HEK293 (cell line): Measurements from ENCODE around the gene DAZAP1.

Experiments
- ELK4 ChIP-seq: IDR thresholded peaks from 2 replicates; pipeline ENCODE4 v1.6.1; 2011; ENCODE audit warnings: mild to moderate bottlenecking, low read depth, low read length, borderline replicate concordance
- KLF8 ChIP-seq: fragments of 450-650 bp; formaldehyde crosslinking; IDR thresholded peaks from 2 replicates; pipeline ENCODE4 v1.5.1; 2016; ENCODE audit warnings: missing biosample characterization, missing genetic modification characterization
- PRDM4 ChIP-seq: fragments of 450-650 bp; formaldehyde crosslinking; IDR thresholded peaks from 2 replicates; pipeline ENCODE4 v1.5.1; 2017; ENCODE audit warnings: missing biosample characterization, missing genetic modification characterization
- RBAK ChIP-seq: fragments of 450-650 bp; formaldehyde crosslinking; IDR thresholded peaks from 2 replicates; pipeline ENCODE4 v1.5.1; 2016; ENCODE audit warnings: missing biosample characterization, missing genetic modification characterization
- SCRT2 ChIP-seq: fragments of 450-650 bp; formaldehyde crosslinking; IDR thresholded peaks from 2 replicates; pipeline ENCODE4 v1.5.1; 2016; ENCODE audit warnings: missing biosample characterization, missing genetic modification characterization
- ZBTB6 ChIP-seq: fragments of 450-650 bp; formaldehyde crosslinking; IDR thresholded peaks from 2 replicates; pipeline ENCODE4 v1.5.1; 2017; ENCODE audit warnings: missing biosample characterization, missing genetic modification characterization
- ZNF133 ChIP-seq: fragments of 450-650 bp; formaldehyde crosslinking; IDR thresholded peaks from 2 replicates; pipeline ENCODE4 v1.5.1; 2016; ENCODE audit warnings: missing biosample characterization, missing genetic modification characterization
- ZNF174 ChIP-seq: fragments of 450-650 bp; formaldehyde crosslinking; IDR thresholded peaks from 2 replicates; pipeline ENCODE4 v1.5.0; 2017; ENCODE audit warnings: missing biosample characterization, mild to moderate bottlenecking, missing genetic modification characterization
- ZNF18 ChIP-seq: fragments of 450-650 bp; formaldehyde crosslinking; IDR thresholded peaks from 2 replicates; pipeline ENCODE4 v1.5.1; 2016; ENCODE audit warnings: missing biosample characterization, missing genetic modification characterization
- ZNF211 ChIP-seq: fragments of 450-650 bp; formaldehyde crosslinking; IDR thresholded peaks from 2 replicates; pipeline ENCODE4 v1.5.1; 2016; ENCODE audit warnings: low read depth, missing biosample characterization, missing genetic modification characterization
- ZNF350 ChIP-seq: fragments of 450-650 bp; formaldehyde crosslinking; IDR thresholded peaks from 2 replicates; pipeline ENCODE4 v1.5.0; 2017; ENCODE audit warnings: missing biosample characterization, mild to moderate bottlenecking, missing genetic modification characterization
- ZNF37A ChIP-seq: fragments of 450-650 bp; IDR thresholded peaks from 2 replicates; pipeline ENCODE4 v1.5.1; 2018; ENCODE audit warnings: missing biosample characterization, missing genetic modification characterization
- ZNF391 ChIP-seq: fragments of 450-650 bp; formaldehyde crosslinking; IDR thresholded peaks from 2 replicates; pipeline ENCODE4 v1.5.1; 2016; ENCODE audit warnings: low read depth, missing biosample characterization, missing genetic modification characterization, borderline replicate concordance
- ZNF426 ChIP-seq: fragments of 450-650 bp; formaldehyde crosslinking; IDR thresholded peaks from 2 replicates; pipeline ENCODE4 v1.5.1; 2017; ENCODE audit warnings: missing biosample characterization, missing genetic modification characterization, mild to moderate bottlenecking, inconsistent platforms, moderate library complexity
- ZNF449 ChIP-seq: fragments of 450-650 bp; formaldehyde crosslinking; IDR thresholded peaks from 2 replicates; pipeline ENCODE4 v1.5.1; 2017; ENCODE audit warnings: missing biosample characterization, mild to moderate bottlenecking, missing genetic modification characterization, moderate library complexity
- ZNF501 ChIP-seq: fragments of 450-650 bp; formaldehyde crosslinking; IDR thresholded peaks from 2 replicates; pipeline ENCODE4 v1.5.1; 2016; ENCODE audit warnings: missing biosample characterization, missing genetic modification characterization
- ZNF561 ChIP-seq: fragments of 450-650 bp; IDR thresholded peaks from 2 replicates; pipeline ENCODE4 v1.5.1; 2018; ENCODE audit warnings: missing biosample characterization, missing genetic modification characterization, borderline replicate concordance
- ZNF580 ChIP-seq: fragments of 450-650 bp; formaldehyde crosslinking; IDR thresholded peaks from 2 replicates; pipeline ENCODE4 v1.5.1; 2016; ENCODE audit warnings: missing biosample characterization, missing genetic modification characterization
- ZNF585B ChIP-seq: fragments of 450-650 bp; formaldehyde crosslinking; IDR thresholded peaks from 2 replicates; pipeline ENCODE4 v1.5.1; 2016; ENCODE audit warnings: missing biosample characterization, missing genetic modification characterization
- ZNF600 ChIP-seq: fragments of 450-650 bp; formaldehyde crosslinking; IDR thresholded peaks from 2 replicates; pipeline ENCODE4 v1.5.1; 2016; ENCODE audit warnings: missing biosample characterization, missing genetic modification characterization
- ZNF610 ChIP-seq: fragments of 450-650 bp; formaldehyde crosslinking; IDR thresholded peaks from 2 replicates; pipeline ENCODE4 v1.5.1; 2016; ENCODE audit warnings: missing biosample characterization, missing genetic modification characterization, borderline replicate concordance
- ZNF629 ChIP-seq: fragments of 450-650 bp; formaldehyde crosslinking; IDR thresholded peaks from 2 replicates; pipeline ENCODE4 v1.5.1; 2017; ENCODE audit warnings: missing biosample characterization, missing genetic modification characterization
- ZNF645 ChIP-seq: fragments of 450-650 bp; formaldehyde crosslinking; IDR thresholded peaks from 2 replicates; pipeline ENCODE4; 2016; ENCODE audit warnings: missing biosample characterization, missing genetic modification characterization
- ZNF660 ChIP-seq: fragments of 450-650 bp; IDR thresholded peaks from 2 replicates; pipeline ENCODE4 v1.5.1; 2018; ENCODE audit warnings: missing biosample characterization, mild to moderate bottlenecking, missing genetic modification characterization
- ZNF692 ChIP-seq: fragments of 450-650 bp; formaldehyde crosslinking; IDR thresholded peaks from 2 replicates; pipeline ENCODE4 v1.5.1; 2016; ENCODE audit warnings: missing biosample characterization, missing genetic modification characterization
- ZNF768 ChIP-seq: fragments of 450-650 bp; formaldehyde crosslinking; IDR thresholded peaks from 2 replicates; pipeline ENCODE4 v1.5.1; 2018; ENCODE audit warnings: missing biosample characterization, mild to moderate bottlenecking, missing genetic modification characterization
- ZNF776 ChIP-seq: fragments of 450-650 bp; formaldehyde crosslinking; IDR thresholded peaks from 2 replicates; pipeline ENCODE4 v1.5.0; 2017; ENCODE audit warnings: missing biosample characterization, missing genetic modification characterization, borderline replicate concordance
- ZNF777 ChIP-seq: fragments of 450-650 bp; formaldehyde crosslinking; IDR thresholded peaks from 2 replicates; pipeline ENCODE4 v1.5.1; 2017; ENCODE audit warnings: missing biosample characterization, missing genetic modification characterization, borderline replicate concordance

DAZAP1 gene

GRCh38 chr19:1438035-1438932 lies 30.9 kb downstream of the DAZAP1 start, which contains the start of gene RPS15 (continued):
- peak; percentile 78 for TF ChIP-seq ZNF692 (tag by site-specific recombination)
- no peak; the same call in 1 of the 2 replicates for TF ChIP-seq ZNF777 (tag by site-specific recombination)
- TF ChIP-seq ZNF585B, result no peak
- TF ChIP-seq SCRT2 (tag by site-specific recombination), result peak; percentile 92
- TF ChIP-seq ZNF18 (tag by site-specific recombination), result peak; percentile 36
- peak; percentile 95 for TF ChIP-seq ZNF501 (tag by site-specific recombination)
- no peak for TF ChIP-seq ZNF350
- TF ChIP-seq ZNF174, result no peak
- TF ChIP-seq ZNF660, result peak; percentile 92
- peak; percentile 93 for TF ChIP-seq ZNF600 (tag by site-specific recombination)
- TF ChIP-seq ZNF37A (tag by site-specific recombination), result no peak
- TF ChIP-seq ZNF776, result no peak
- TF ChIP-seq RBAK, result no peak
- TF ChIP-seq PRDM4, result peak; percentile 57
- TF ChIP-seq ZNF561 (tag by site-specific recombination), result peak; percentile 56; the same call in 1 of the 2 replicates
- peak; percentile 95; the same call in 1 of the 2 replicates for TF ChIP-seq ZNF391 (tag by site-specific recombination)
- TF ChIP-seq ZNF426 (tag by site-specific recombination), result no peak
- TF ChIP-seq ZNF610 (tag by site-specific recombination), result peak; percentile 81
- peak; percentile 88 for TF ChIP-seq ZNF580 (tag by site-specific recombination)
- peak; percentile 87; the same call in 1 of the 2 replicates for TF ChIP-seq ZNF645 (tag by site-specific recombination)
- no peak for TF ChIP-seq ZNF133 (tag by site-specific recombination)
- TF ChIP-seq ZBTB6, result peak; percentile 25; the same call in 1 of the 2 replicates
- TF ChIP-seq ZNF211 (tag by site-specific recombination), result no peak
- TF ChIP-seq ZNF449 (tag by site-specific recombination), result no peak
- no peak for TF ChIP-seq ELK4
- peak; percentile 86 for TF ChIP-seq ZNF629 (tag by site-specific recombination)
- TF ChIP-seq KLF8 (tag by site-specific recombination), result peak; percentile 85
- TF ChIP-seq ZNF768 (tag by site-specific recombination), result no peak; the same call in 1 of the 2 replicates
